HepG2 (cell line): Measurements from ENCODE around the gene CENPB. TPM values are rescaled to one million over a fixed set of nuclear protein-coding genes. Genes with fewer than 3 reads are reported as not detected.

Experiments
- ASH2L ChIP-seq: fragments of 300-600, 200-600 bp; sonication (generic); IDR thresholded peaks from 2 replicates; pipeline ENCODE4 v1.7.0; 2017; ENCODE audit warnings: low read depth, mild to moderate bottlenecking, moderate library complexity, mixed read lengths, low read length; ENCODE audit not compliant: insufficient read length
- DBP ChIP-seq: sonication (generic); formaldehyde crosslinking; IDR thresholded peaks from 2 replicates; pipeline ENCODE4 v1.4.0; 2020; ENCODE audit warnings: missing genetic modification reagents; ENCODE audit errors: not compliant biosample characterization
- HOXA3 ChIP-seq: sonication (generic); formaldehyde crosslinking; IDR thresholded peaks from 2 replicates; pipeline ENCODE4 v1.5.0; 2020; ENCODE audit warnings: missing genetic modification reagents
- ISL2 ChIP-seq: sonication (generic); formaldehyde crosslinking; IDR thresholded peaks from 2 replicates; pipeline ENCODE4 v1.5.0; 2020; ENCODE audit warnings: missing genetic modification reagents
- MNT ChIP-seq: fragments of 450-650 bp; IDR thresholded peaks from 2 replicates; pipeline ENCODE4 v1.6.1; 2016
- NFYB ChIP-seq: sonication (generic); formaldehyde crosslinking; IDR thresholded peaks from 2 replicates; pipeline ENCODE4 v1.4.0; 2020; ENCODE audit warnings: missing genetic modification reagents
- NPAS2 ChIP-seq: sonication (generic); formaldehyde crosslinking; IDR thresholded peaks from 2 replicates; pipeline ENCODE4 v1.8.0; 2022; ENCODE audit warnings: mild to moderate bottlenecking, missing genetic modification reagents, borderline replicate concordance
- POLR2AphosphoS5 ChIP-seq: IDR thresholded peaks from 2 replicates; pipeline ENCODE4 v1.6.1; 2012; ENCODE audit warnings: low read depth, low read length
- STAT6 ChIP-seq: sonication (generic); formaldehyde crosslinking; IDR thresholded peaks from 2 replicates; pipeline ENCODE4 v1.4.0; 2020; ENCODE audit warnings: missing genetic modification reagents, mild to moderate bottlenecking, borderline replicate concordance
- ZBED4 ChIP-seq: sonication (generic); formaldehyde crosslinking; IDR thresholded peaks from 2 replicates; pipeline ENCODE4 v1.4.0; 2020; ENCODE audit warnings: missing genetic modification reagents, borderline replicate concordance
- ZBTB38 ChIP-seq: sonication (generic); formaldehyde crosslinking; IDR thresholded peaks from 2 replicates; pipeline ENCODE4 v1.5.1; 2020; ENCODE audit warnings: mild to moderate bottlenecking, missing genetic modification reagents
- ZBTB7B ChIP-seq: sonication (generic); formaldehyde crosslinking; IDR thresholded peaks from 2 replicates; pipeline ENCODE4 v1.4.0; 2020; ENCODE audit warnings: missing genetic modification reagents
- ZNF234 ChIP-seq: sonication (generic); formaldehyde crosslinking; conservative IDR thresholded peaks from 2 replicates; pipeline ENCODE4 v1.5.1; 2020; ENCODE audit warnings: mild to moderate bottlenecking, missing genetic modification reagents
- ZNF510 ChIP-seq: sonication (generic); formaldehyde crosslinking; IDR thresholded peaks from 2 replicates; pipeline ENCODE4 v1.4.0; 2020; ENCODE audit warnings: low read depth, mild to moderate bottlenecking, missing genetic modification reagents
- ZNF782 ChIP-seq: sonication (generic); formaldehyde crosslinking; IDR thresholded peaks from 2 replicates; pipeline ENCODE4 v1.4.0; 2020; ENCODE audit warnings: missing genetic modification reagents, mild to moderate bottlenecking, borderline replicate concordance
- polyA plus RNA-seq, 8 experiments: library from polyadenylated mRNA; depleted of rRNA in 3 of 8; stranded (reverse) in 7 of 8; unstranded in 1 of 8; fragments of >200 nt; fragmentation: Illumina TruSeq in 4 of 8; extraction: Trizol in 4 of 8; gene quantifications; 2 replicates each; pipeline versions ENCODE4 v1.2.1 to v1.2.3, GENCODE V29; 2011 to 2016; ENCODE audit warnings: low read depth in 4 of 8, missing spikeins in 1 of 8, mixed read lengths in 1 of 8; ENCODE audit not compliant: insufficient read depth in 1 of 8
- total RNA-seq, 5 experiments: library from RNA; depleted of rRNA; stranded (reverse); fragments of >200 nt; fragmentation: Illumina TruSeq; extraction: Trizol; gene quantifications; 2 replicates each; pipeline ENCODE4 v1.2.3, GENCODE V29; 2016; ENCODE audit warnings: low read depth in 1 of 5
- TF ChIP-seq, protein P1 (sequence below): sonication (generic); formaldehyde crosslinking; IDR thresholded peaks from 2 replicates; pipeline ENCODE4 v1.4.0; 2020; ENCODE audit warnings: missing genetic modification reagents
- TF ChIP-seq, protein P2 (sequence below): sonication (generic); formaldehyde crosslinking; IDR thresholded peaks from 2 replicates; pipeline ENCODE4 v1.4.0; 2020; ENCODE audit warnings: missing genetic modification reagents, borderline replicate concordance

CENPB gene
- total and polyA plus RNA-seq, 2 of the 13 experiments (the other 11 are each of a cell fraction or from before 2014, with no cell fraction given) = 10.4 to 54.5 TPM

- TF ChIP-seq ZBTB38 (CRISPR knock-in tag) = peak; percentile 90
- no peak for TF ChIP-seq STAT6
- 0 out of 2 replicates have a peak, but pooled peaks have one; percentile 26 for TF ChIP-seq MNT
- peak; percentile 80 for TF ChIP-seq ASH2L
- no peak for TF ChIP-seq ZNF234 (CRISPR knock-in tag)
- no peak for TF ChIP-seq NPAS2 (CRISPR knock-in tag)
- no peak for TF ChIP-seq ZBTB7B (CRISPR knock-in tag)
- no peak for TF ChIP-seq ZNF510 (CRISPR knock-in tag)
- TF ChIP-seq ZBED4 (CRISPR knock-in tag) = no peak
- no peak for TF ChIP-seq ZNF782
- TF ChIP-seq POLR2AphosphoS5 = 0 out of 2 replicates have a peak, but pooled peaks have one; percentile 29
- TF ChIP-seq, protein P1, sequence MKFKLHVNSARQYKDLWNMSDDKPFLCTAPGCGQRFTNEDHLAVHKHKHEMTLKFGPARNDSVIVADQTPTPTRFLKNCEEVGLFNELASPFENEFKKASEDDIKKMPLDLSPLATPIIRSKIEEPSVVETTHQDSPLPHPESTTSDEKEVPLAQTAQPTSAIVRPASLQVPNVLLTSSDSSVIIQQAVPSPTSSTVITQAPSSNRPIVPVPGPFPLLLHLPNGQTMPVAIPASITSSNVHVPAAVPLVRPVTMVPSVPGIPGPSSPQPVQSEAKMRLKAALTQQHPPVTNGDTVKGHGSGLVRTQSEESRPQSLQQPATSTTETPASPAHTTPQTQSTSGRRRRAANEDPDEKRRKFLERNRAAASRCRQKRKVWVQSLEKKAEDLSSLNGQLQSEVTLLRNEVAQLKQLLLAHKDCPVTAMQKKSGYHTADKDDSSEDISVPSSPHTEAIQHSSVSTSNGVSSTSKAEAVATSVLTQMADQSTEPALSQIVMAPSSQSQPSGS (CRISPR knock-in tag) = no peak
- TF ChIP-seq NFYB (CRISPR knock-in tag) = no peak
- TF ChIP-seq HOXA3 (CRISPR knock-in tag) = no peak
- no peak for TF ChIP-seq DBP (CRISPR knock-in tag)
- no peak for TF ChIP-seq ISL2
- TF ChIP-seq, protein P2, sequence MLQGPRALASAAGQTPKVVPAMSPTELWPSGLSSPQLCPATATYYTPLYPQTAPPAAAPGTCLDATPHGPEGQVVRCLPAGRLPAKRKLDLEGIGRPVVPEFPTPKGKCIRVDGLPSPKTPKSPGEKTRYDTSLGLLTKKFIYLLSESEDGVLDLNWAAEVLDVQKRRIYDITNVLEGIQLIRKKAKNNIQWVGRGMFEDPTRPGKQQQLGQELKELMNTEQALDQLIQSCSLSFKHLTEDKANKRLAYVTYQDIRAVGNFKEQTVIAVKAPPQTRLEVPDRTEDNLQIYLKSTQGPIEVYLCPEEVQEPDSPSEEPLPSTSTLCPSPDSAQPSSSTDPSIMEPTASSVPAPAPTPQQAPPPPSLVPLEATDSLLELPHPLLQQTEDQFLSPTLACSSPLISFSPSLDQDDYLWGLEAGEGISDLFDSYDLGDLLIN (CRISPR knock-in tag) = no peak
These were observed 11.2 kb upstream of the CENPB start (continued) for GRCh38 chr20:3797592-3798372.
